Measurements from ENCODE around the gene GPR158. TPM values are rescaled to one million over a fixed set of nuclear protein-coding genes. Genes with fewer than 3 reads are reported as not detected.

The GPR158 gene
- total and polyA plus RNA-seq, 2 of the 8 experiments (the other 6 are each of a cell fraction or from before 2014, with no cell fraction given) = 0.14 to 0.78 TPM

- Histone ChIP-seq H3K4ac (replicated peaks; ENCODE audit: insufficient read length, low read depth, low read length) (no peak overlapping the region), H3K9me3 (ENCODE audit: insufficient read depth in 2 of 2, low read depth in 1 of 2, low read length in 1 of 2) (no peaks in the 10 kb centered on the region), H3K23ac (ENCODE audit: insufficient read length) (no peak overlapping the region), H4K8ac (ENCODE audit: extremely low read depth, insufficient read depth, low read length) (no peak overlapping the region), H3K4me3 (ENCODE audit: extremely low read depth in 1 of 4, insufficient read depth in 2 of 4, low read depth in 3 of 4, low read length in 4 of 4) (no peak overlapping the region), H3K36me3 (ENCODE audit: control insufficient read depth in 2 of 4, insufficient read depth in 4 of 4, low read length in 3 of 4) (no peaks in the 10 kb centered on the region), H3K4me1 (replicated peaks in 1 of 4; ENCODE audit: control insufficient read depth in 3 of 4, insufficient read depth in 4 of 4, low read length in 3 of 4) (no peaks in the 10 kb centered on the region), H2BK15ac (ENCODE audit: low read length) (no peak overlapping the region), H3K27ac (ENCODE audit: low read depth, low read length) (no peak overlapping the region), H2AFZ (ENCODE audit: low read length) (no peak overlapping the region), H3K4me2 (ENCODE audit: insufficient read depth in 1 of 2, low read depth in 2 of 2, low read length in 2 of 2) (no peak overlapping the region), H3K18ac (ENCODE audit: extremely low read depth, low read length) (no peak overlapping the region), H2BK12ac (ENCODE audit: low read depth, low read length) (no peak overlapping the region), H4K20me1 (replicated peaks in 1 of 2; ENCODE audit: control insufficient read depth in 1 of 2, insufficient read depth in 2 of 2, low read length in 2 of 2) (no peaks in the 10 kb centered on the region), H3K79me1 (ENCODE audit: low read depth, low read length) (no peaks in the 10 kb centered on the region), H3K9ac (replicated peaks in 1 of 4; ENCODE audit: extremely low read depth in 1 of 4, low read depth in 3 of 4, low read length in 3 of 4) (no peak overlapping the region), H2AK5ac (ENCODE audit: low read depth, low read length) (no peak overlapping the region), H3K56ac (replicated peaks; ENCODE audit: insufficient read length, low read depth, low read length) (no peak overlapping the region), H2BK120ac (replicated peaks; ENCODE audit: low read depth, low read length) (no peak overlapping the region), H4K5ac (ENCODE audit: insufficient read length, low read depth, low read length) (no peak overlapping the region), H3K27me3 (replicated peaks in 1 of 4; ENCODE audit: control insufficient read depth in 3 of 4, extremely low read depth in 1 of 4, insufficient read depth in 3 of 4, low read length in 3 of 4) (peaks cover 0 to 1% (median 0%) of the 10 kb centered on the region in 4 experiments; a peak in 1 of 7 replicates), H3K14ac (ENCODE audit: insufficient read length) (no peak overlapping the region), H4K91ac (replicated peaks; ENCODE audit: insufficient read length, low read length) (no peak overlapping the region), H3K23me2 (ENCODE audit: low read depth, low read length) (no peaks in the 10 kb centered on the region; the same call in 1 of the 2 replicates), H2BK20ac (ENCODE audit: low read length) (no peak overlapping the region), H2BK5ac (ENCODE audit: low read depth, low read length) (no peak overlapping the region), H3K79me2 (ENCODE audit: control insufficient read depth in 1 of 2, insufficient read depth in 2 of 2, low read length in 2 of 2) (no peaks in the 10 kb centered on the region)
- WGBS, 2 experiments (ENCODE audit: extremely low coverage in 1 of 2, insufficient coverage in 1 of 2, insufficient read length in 1 of 2, insufficient replicate concordance in 2 of 2, low coverage in 1 of 2, low lambda C conversion rate in 2 of 2, missing lambda C conversion rate in 1 of 2) = 91% methylated on average over 1 of the region's 1 CpG; no CpG with 5 or more reads in 1 of the 2 experiments
- POLR2A ChIA-PET (ENCODE audit: partially characterized antibody) = no interaction called here
- CTCF ChIA-PET (ENCODE audit: partially characterized antibody) = interaction anchor here (1.9 kb wide), 1 partner anchor 107 kb away, joined by 6 read pairs; no protein-coding TSS in a partner anchor
- no peak for FAIRE-seq
- no peak for TF ChIP-seq TCF12 (IDR thresholded peaks at IDR 0.05; ENCODE audit: low read depth, low read length)
- no peak for TF ChIP-seq SRF (IDR thresholded peaks at IDR 0.05; ENCODE audit: low read depth, low read length)
- TF ChIP-seq KDM5A (IDR thresholded peaks at IDR 0.05; ENCODE audit: low read length) = no peak
- no peak for TF ChIP-seq KDM1A (IDR thresholded peaks at IDR 0.05; ENCODE audit: borderline replicate concordance, low read length)
- TF ChIP-seq YY1 (IDR thresholded peaks at IDR 0.05; ENCODE audit: low read depth, low read length) = no peak
- TF ChIP-seq POU5F1 (IDR thresholded peaks at IDR 0.05; ENCODE audit: low read depth, low read length) = no peak
- no peak for TF ChIP-seq CBX5 (IDR thresholded peaks at IDR 0.05; ENCODE audit: low read depth, low read length)
- TF ChIP-seq ZNF274 (IDR thresholded peaks at IDR 0.05; ENCODE audit: borderline replicate concordance, extremely low read depth, low read length) = no peak
- TF ChIP-seq SUZ12 (IDR thresholded peaks at IDR 0.05; ENCODE audit: low read length) = no peak
- TF ChIP-seq EZH2 (IDR thresholded peaks at IDR 0.05; ENCODE audit: low read depth, low read length, severe bottlenecking) = no peak
- no peak for TF ChIP-seq BCL11A (IDR thresholded peaks at IDR 0.05; ENCODE audit: low read depth in 2 of 2, low read length in 2 of 2)
- no peak for TF ChIP-seq EP300 (IDR thresholded peaks at IDR 0.05; ENCODE audit: borderline replicate concordance in 1 of 2, low read depth in 2 of 2, low read length in 2 of 2)
- TF ChIP-seq POLR2AphosphoS5 (IDR thresholded peaks at IDR 0.05; ENCODE audit: low read depth, low read length) = no peak
- no peak for TF ChIP-seq PHF8 (conservative IDR thresholded peaks at IDR 0.05; ENCODE audit: low read depth, low read length)
- DNase-seq (ENCODE audit: low read depth in 1 of 2, low spot score in 2 of 2) = no peak
These were observed 45.4 kb downstream of the GPR158 start for GRCh38 chr10:25220156-25220555.
